HepG2 (cell line): ENCODE data around the gene BTBD19. TPM values are rescaled to one million over a fixed set of nuclear protein-coding genes. Genes with fewer than 3 reads are reported as not detected.

Experiments used
- AHDC1 ChIP-seq: sonication (generic); formaldehyde crosslinking; IDR thresholded peaks from 2 replicates; pipeline ENCODE4 v1.5.1; 2020; ENCODE audit warnings: mild to moderate bottlenecking, missing genetic modification reagents, borderline replicate concordance
- ARHGAP35 ChIP-seq: sonication (generic); formaldehyde crosslinking; IDR thresholded peaks from 2 replicates; pipeline ENCODE4 v1.9.0; 2022; ENCODE audit warnings: mild to moderate bottlenecking, inconsistent platforms, moderate library complexity, missing genetic modification reagents, borderline replicate concordance
- ARNT2 ChIP-seq: sonication (generic); formaldehyde crosslinking; IDR thresholded peaks from 2 replicates; pipeline ENCODE4 v1.8.0; 2022; ENCODE audit warnings: mild to moderate bottlenecking, low read depth, missing genetic modification reagents, moderate library complexity
- CBX5 ChIP-seq: sonication (generic); formaldehyde crosslinking; IDR thresholded peaks from 2 replicates; pipeline ENCODE4 v1.4.0; 2020; ENCODE audit warnings: missing genetic modification reagents, borderline replicate concordance
- E2F5 ChIP-seq: sonication (generic); formaldehyde crosslinking; conservative IDR thresholded peaks from 2 replicates; pipeline ENCODE4 v1.4.0; 2020; ENCODE audit warnings: missing genetic modification reagents
- FOSL1 ChIP-seq: sonication (generic); formaldehyde crosslinking; IDR thresholded peaks from 2 replicates; pipeline ENCODE4 v1.9.0; 2021; ENCODE audit warnings: missing genetic modification reagents, borderline replicate concordance
- HES4 ChIP-seq: sonication (generic); formaldehyde crosslinking; IDR thresholded peaks from 2 replicates; pipeline ENCODE4 v1.9.0; 2021; ENCODE audit warnings: mild to moderate bottlenecking, missing genetic modification reagents, borderline replicate concordance
- NCOR1 ChIP-seq: fragments of 200-600 bp; sonication (generic); IDR thresholded peaks from 2 replicates; pipeline ENCODE4 v1.7.0; 2017; ENCODE audit warnings: antibody characterized with exemption, low read length, borderline replicate concordance
- NFE2 ChIP-seq: sonication (generic); formaldehyde crosslinking; IDR thresholded peaks from 2 replicates; pipeline ENCODE4 v1.4.0; 2020; ENCODE audit warnings: missing genetic modification reagents
- RFXANK ChIP-seq: IDR thresholded peaks from 2 replicates; pipeline ENCODE4 v1.6.1; 2016
- SKI ChIP-seq: fragments of 450-650 bp; IDR thresholded peaks from one replicate; pipeline ENCODE4 v1.6.1; 2018; ENCODE audit warnings: mild to moderate bottlenecking; ENCODE audit not compliant: partially characterized antibody
- SRY ChIP-seq: sonication (generic); formaldehyde crosslinking; IDR thresholded peaks from 2 replicates; pipeline ENCODE4 v1.8.0; 2022; ENCODE audit warnings: mild to moderate bottlenecking, missing genetic modification reagents
- ZBTB43 ChIP-seq: sonication (generic); formaldehyde crosslinking; conservative IDR thresholded peaks from 2 replicates; pipeline ENCODE4 v1.4.0; 2020; ENCODE audit warnings: missing genetic modification reagents
- ZBTB8A ChIP-seq: sonication (generic); formaldehyde crosslinking; IDR thresholded peaks from 2 replicates; pipeline ENCODE4 v1.4.0; 2020; ENCODE audit warnings: mild to moderate bottlenecking, low read depth, missing genetic modification reagents, borderline replicate concordance
- ZNF17 ChIP-seq: sonication (generic); formaldehyde crosslinking; IDR thresholded peaks from 2 replicates; pipeline ENCODE4 v1.5.0; 2020; ENCODE audit warnings: mild to moderate bottlenecking, missing genetic modification reagents
- ZNF362 ChIP-seq: sonication (generic); formaldehyde crosslinking; IDR thresholded peaks from 2 replicates; pipeline ENCODE4 v1.4.0; 2020; ENCODE audit warnings: missing genetic modification reagents, mild to moderate bottlenecking, borderline replicate concordance
- ZNF607 ChIP-seq: sonication (generic); formaldehyde crosslinking; IDR thresholded peaks from 2 replicates; pipeline ENCODE4 v1.5.1; 2020; ENCODE audit warnings: missing genetic modification reagents, mild to moderate bottlenecking, borderline replicate concordance
- ZNF720 ChIP-seq: sonication (generic); formaldehyde crosslinking; IDR thresholded peaks from 2 replicates; pipeline ENCODE4 v1.4.0; 2020; ENCODE audit warnings: missing genetic modification reagents
- ZNF766 ChIP-seq: sonication (generic); formaldehyde crosslinking; IDR thresholded peaks from 2 replicates; pipeline ENCODE4 v1.5.0; 2020; ENCODE audit warnings: missing genetic modification reagents, borderline replicate concordance
- ZNF777 ChIP-seq: sonication (generic); formaldehyde crosslinking; IDR thresholded peaks from 2 replicates; pipeline ENCODE4 v1.4.0; 2020; ENCODE audit warnings: missing genetic modification reagents
- polyA plus RNA-seq, 8 experiments: library from polyadenylated mRNA; depleted of rRNA in 3 of 8; stranded (reverse) in 7 of 8; unstranded in 1 of 8; fragments of >200 nt; fragmentation: Illumina TruSeq in 4 of 8; extraction: Trizol in 4 of 8; gene quantifications; 2 replicates each; pipeline versions ENCODE4 v1.2.1 to v1.2.3, GENCODE V29; 2011 to 2016; ENCODE audit warnings: low read depth in 4 of 8, missing spikeins in 1 of 8, mixed read lengths in 1 of 8; ENCODE audit not compliant: insufficient read depth in 1 of 8
- total RNA-seq, 5 experiments: library from RNA; depleted of rRNA; stranded (reverse); fragments of >200 nt; fragmentation: Illumina TruSeq; extraction: Trizol; gene quantifications; 2 replicates each; pipeline ENCODE4 v1.2.3, GENCODE V29; 2016; ENCODE audit warnings: low read depth in 1 of 5

Gene BTBD19
- total and polyA plus RNA-seq, 2 of the 13 experiments (the other 11 are each of a cell fraction or from before 2014, with no cell fraction given) = 2.7 to 6.7 TPM

- TF ChIP-seq ZBTB43 (0 out of 2 replicates have a peak, but pooled peaks have one; percentile 36), HES4 (peak; percentile 82; the same call in 1 of the 2 replicates), AHDC1 (CRISPR knock-in tag) (no peak), SKI (no peak), ZNF720 (no peak), ZNF777 (0 out of 2 replicates have a peak, but pooled peaks have one; percentile 33), NFE2 (no peak), ZNF17 (CRISPR knock-in tag) (no peak), ZBTB8A (CRISPR knock-in tag) (peak; percentile 35; the same call in 1 of the 2 replicates), FOSL1 (CRISPR knock-in tag) (no peak), ARNT2 (CRISPR knock-in tag) (peak; percentile 88), ZNF766 (peak; percentile 39; the same call in 1 of the 2 replicates), RFXANK (CRISPR knock-in tag) (no peak), CBX5 (CRISPR knock-in tag) (no peak; the same call in 1 of the 2 replicates), ZNF607 (CRISPR knock-in tag) (0 out of 2 replicates have a peak, but pooled peaks have one; percentile 34), ARHGAP35 (CRISPR knock-in tag) (no peak; the same call in 1 of the 2 replicates), E2F5 (CRISPR knock-in tag) (no peak), ZNF362 (no peak), SRY (CRISPR knock-in tag) (0 out of 2 replicates have a peak, but pooled peaks have one; percentile 71), NCOR1 (no peak)
These were observed 24.0 kb upstream of the BTBD19 start (continued) for GRCh38 chr1:44784094-44785028.
